Fibroblast of pulmonary artery (primary cell): ENCODE results near the gene F10.

Experiments
- DNase-seq: peaks from one replicate; pipeline ENCODE4 v3.0.0-alpha.2; 2010; ENCODE audit warnings: low read depth
- H3K4me3 ChIP-seq: replicated peaks from 2 replicates; pipeline ENCODE4 v1.5.1; 2011; ENCODE audit warnings: low read depth, mild to moderate bottlenecking, control low read depth, low read length, moderate library complexity
- TF ChIP-seq, protein P1 (sequence below): IDR thresholded peaks from 2 replicates; pipeline ENCODE4 v1.5.1; 2011; ENCODE audit warnings: mild to moderate bottlenecking, control low read depth, low read length, inconsistent platforms; ENCODE audit errors: missing control alignments

Gene F10

DNA sequence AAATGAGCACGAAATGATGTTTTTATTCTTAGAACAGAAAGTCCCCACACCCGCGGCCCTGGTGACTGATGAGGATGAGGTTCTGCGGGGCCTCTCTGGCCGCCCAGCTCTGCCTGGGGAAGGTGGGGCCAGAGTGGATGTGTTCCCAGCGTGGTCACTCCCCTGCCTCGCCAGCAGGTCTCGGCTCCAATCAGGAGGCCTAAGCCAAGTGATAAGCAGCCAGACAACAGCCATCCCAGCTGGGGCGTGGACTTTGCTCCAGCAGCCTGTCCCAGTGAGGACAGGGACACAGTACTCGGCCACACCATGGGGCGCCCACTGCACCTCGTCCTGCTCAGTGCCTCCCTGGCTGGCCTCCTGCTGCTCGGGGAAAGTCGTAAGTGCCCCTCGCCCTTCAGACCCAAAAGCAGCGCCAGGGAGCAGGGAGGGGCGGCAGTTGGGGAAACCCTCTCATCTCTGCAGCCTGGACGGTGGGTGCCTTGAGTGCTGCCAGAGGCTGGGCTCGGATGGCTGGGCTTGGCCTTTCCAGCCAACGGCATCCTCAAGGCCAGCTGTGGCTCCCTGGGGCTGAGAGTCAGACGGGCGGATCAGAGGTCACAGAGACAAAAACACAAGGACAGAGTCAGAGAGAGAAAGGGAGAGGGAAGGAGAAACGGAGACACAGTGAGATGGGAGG is at the start of gene F10:
TSS of gene F10 (plus strand) at position 250 of the 676 bp plus-strand sequence. CDS start at position 307, 57 bp downstream.
- peak; percentile 67 for DNase-seq
- TF ChIP-seq, protein P1, sequence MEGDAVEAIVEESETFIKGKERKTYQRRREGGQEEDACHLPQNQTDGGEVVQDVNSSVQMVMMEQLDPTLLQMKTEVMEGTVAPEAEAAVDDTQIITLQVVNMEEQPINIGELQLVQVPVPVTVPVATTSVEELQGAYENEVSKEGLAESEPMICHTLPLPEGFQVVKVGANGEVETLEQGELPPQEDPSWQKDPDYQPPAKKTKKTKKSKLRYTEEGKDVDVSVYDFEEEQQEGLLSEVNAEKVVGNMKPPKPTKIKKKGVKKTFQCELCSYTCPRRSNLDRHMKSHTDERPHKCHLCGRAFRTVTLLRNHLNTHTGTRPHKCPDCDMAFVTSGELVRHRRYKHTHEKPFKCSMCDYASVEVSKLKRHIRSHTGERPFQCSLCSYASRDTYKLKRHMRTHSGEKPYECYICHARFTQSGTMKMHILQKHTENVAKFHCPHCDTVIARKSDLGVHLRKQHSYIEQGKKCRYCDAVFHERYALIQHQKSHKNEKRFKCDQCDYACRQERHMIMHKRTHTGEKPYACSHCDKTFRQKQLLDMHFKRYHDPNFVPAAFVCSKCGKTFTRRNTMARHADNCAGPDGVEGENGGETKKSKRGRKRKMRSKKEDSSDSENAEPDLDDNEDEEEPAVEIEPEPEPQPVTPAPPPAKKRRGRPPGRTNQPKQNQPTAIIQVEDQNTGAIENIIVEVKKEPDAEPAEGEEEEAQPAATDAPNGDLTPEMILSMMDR = no peak
- peak within 1 kb of the TSS; percentile 38 for H3K4me3 ChIP-seq

DNA sequence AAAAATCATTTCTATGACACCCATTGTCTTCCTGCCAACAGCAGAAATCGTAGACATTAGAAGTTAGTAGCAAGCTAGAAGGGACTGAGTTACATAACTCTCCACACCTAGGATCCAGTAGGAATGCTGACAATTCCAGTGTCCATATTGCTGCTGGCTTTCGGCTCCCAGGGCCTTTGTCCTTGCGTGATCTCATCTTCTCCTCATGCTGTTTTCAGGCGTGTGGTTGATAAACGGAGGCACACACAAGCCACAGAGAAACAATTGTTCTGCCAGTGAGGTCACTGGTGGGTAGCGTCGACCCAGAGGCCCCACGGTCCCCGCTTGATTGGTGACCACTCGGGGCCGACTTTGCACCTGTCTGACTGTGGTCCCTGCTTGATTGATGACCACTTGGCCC is 48.7 kb upstream of the F10 start:
- H3K4me3 ChIP-seq = no peak overlapping the region
- no peak for DNase-seq
- TF ChIP-seq, protein P1 = no peak

DNA sequence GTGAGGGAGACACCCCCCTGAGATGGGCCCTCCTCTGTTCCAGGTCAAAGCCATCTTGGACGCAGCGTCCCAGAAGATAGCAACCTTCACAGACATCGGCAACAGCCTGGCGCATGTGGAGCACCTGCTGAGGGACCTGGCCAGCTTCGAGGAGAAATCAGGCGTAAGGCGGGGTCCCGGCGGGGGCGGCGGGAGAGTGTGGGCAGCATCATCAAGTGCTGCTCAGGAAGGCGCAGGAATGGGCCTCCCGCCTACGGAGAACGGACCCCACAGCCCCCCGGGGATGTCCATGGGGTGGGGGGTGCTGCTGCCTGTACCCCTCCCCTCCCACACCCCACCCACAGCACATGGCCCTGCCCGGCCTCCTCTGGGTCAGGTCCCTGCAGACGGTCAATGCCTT is 48.2 kb upstream of the F10 start:
- TF ChIP-seq, protein P1 = no peak
- no peak overlapping the region for H3K4me3 ChIP-seq
- no peak for DNase-seq

DNA sequence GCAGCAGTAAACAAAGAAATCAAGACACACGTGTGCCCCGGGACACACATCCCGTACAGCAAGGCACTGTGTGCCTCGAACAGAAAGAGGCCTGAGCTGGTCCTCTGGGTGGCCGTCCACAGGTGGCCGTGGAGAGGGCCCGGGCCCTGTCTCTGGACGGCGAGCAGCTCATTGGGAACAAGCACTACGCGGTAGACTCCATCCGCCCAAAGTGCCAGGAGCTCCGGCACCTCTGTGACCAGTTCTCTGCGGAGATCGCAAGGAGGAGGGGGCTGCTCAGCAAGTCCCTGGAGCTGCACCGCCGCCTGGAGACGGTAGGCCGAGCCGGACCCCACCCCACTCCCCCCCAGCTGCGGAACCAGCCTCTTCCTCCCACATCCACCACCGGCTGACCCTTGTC is 47.7 kb upstream of the F10 start:
- no peak for DNase-seq
- TF ChIP-seq, protein P1 = no peak
- H3K4me3 ChIP-seq = no peak overlapping the region

DNA sequence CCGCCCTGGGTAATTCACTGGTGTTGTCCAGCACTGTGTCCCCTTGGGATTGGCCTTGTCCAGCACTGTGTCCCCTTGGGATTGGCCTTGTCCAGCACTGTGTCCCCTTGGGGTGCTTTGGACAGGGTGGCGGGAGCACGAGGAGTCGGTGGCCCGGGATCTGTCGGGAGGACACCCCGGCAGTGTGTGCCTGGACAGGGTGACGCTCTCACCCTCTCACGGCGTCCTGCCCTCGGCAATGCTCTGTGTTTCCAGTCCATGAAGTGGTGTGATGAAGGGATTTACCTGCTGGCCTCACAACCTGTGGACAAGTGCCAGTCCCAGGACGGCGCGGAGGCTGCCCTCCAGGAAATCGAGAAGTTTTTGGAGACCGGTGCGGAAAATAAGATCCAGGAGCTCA is 46.9 kb upstream of the F10 start:
- DNase-seq = no peak
- TF ChIP-seq, protein P1 = no peak
- no peak overlapping the region for H3K4me3 ChIP-seq

DNA sequence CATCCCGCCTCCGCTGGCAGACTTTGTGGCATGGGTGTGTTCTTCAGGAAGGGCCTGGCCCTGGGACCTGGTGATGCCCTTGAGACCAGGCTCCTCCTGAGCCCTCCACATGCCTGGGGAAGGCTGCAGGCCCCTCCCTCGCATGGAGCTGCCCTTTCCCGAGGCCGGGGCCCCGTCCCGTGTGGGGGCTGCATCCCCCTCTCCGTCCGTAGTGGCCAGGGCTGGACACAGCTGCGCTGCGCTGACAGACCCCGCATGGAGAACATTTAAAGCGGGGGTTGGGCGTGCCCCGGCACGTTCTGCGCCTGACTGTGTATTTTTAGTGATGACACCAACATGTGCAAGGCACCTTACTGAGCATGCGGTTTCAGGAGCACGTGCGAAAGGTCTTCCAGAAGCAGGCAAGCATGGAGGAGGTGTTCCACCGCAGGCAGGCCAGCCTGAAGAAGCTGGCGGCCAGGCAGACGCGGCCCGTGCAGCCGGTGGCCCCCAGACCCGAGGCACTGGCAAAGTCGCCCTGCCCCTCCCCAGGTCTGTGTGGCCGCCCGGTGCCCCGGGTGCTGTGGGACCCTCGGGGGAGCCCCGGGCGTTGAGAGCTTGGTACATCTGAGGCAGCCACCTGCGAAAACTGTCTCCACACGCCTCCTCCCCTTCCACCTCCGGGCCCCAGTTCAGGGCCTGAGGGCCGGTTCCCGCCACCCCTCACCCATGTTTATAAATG is 45.8 kb upstream of the F10 start:
- H3K4me3 ChIP-seq = no peak overlapping the region
- TF ChIP-seq, protein P1 = no peak
- DNase-seq = no peak
